GM19455 (cell line): Measurements from ENCODE around the gene BAD.

Experiments
- ATAC-seq: cut with Tn5 transposase; IDR thresholded peaks from one replicate; pipeline ENCODE4 v1.9.1; 2021; ENCODE audit not compliant: unreplicated experiment

Gene BAD

DNA sequence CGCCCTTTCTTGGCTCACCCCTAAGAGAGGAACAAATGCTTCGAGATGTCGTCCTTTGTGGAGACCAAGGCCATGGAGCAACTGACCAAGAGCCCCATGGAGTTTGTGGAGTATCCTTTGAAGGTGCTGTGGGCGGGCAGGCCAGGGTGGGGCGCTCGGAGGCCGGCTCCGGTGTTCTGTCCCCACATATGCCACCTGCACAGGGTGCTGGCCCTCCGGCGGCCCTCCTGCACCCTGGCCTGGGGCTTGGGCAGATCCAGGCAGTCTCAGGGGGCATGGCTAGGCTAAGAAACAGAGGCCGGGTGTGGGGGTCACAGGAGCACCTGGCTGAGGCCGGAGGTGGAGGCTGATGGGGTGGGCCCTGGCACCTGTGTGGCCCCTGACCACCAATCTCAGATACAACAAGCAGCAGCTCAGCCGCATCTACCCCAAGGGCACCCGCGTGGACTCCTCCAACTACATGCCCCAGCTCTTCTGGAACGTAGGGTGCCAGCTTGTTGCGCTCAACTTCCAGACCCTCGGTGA lies 22.8 kb downstream of the BAD start:
- no peak for ATAC-seq

DNA sequence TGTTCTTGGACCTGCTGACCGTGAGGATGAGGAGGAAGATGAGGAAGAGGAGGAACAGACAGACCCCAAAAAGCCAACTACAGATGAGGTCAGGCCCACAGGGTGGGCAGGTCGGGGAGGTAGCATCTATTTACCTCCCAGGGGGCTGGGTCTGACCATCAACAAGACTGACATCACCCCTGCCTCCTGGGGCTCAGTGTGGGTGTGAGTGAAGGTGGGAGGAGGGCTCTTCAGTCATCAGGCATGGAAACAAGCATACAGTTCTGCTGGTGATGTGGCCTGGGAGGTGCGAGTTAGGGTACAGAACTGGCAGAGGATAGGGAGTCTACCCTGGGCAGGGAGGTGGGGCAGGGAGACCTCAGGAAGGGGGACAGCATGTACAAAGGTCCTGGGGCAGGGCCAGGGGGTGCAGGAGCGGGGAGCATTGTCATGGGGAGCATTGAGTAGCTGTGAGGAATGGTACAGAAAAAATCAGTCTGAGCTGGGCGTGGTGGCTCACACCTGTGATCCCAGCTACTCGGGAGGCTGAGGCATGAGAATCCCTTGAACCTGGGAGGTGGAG lies 24.2 kb downstream of the BAD start:
- no peak for ATAC-seq

DNA sequence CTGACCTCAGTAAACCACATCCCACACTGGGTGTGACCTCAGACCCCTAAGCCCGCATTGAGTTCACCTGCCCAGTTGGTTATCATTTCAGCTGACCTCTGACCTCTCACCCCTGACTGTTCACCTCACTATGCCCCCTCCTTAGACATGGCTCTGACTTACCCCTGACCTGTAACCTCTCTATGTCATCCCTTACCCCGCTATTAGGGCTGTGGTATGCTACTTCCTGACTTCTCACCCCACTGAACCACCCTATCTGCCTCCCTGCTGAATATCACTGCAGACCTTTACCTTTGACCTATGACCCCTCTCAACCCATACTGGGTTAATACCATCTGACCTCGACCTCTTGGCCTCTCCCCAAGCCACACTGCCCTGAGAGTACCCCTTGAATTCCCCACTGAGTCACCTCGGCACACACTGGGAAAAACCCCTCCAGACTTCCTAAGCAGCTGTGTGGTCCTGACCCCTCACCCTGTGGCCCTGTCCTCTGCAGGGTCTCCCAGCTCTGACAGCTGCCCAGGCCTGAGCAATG lies 24.9 kb downstream of the BAD start:
- no peak for ATAC-seq

DNA sequence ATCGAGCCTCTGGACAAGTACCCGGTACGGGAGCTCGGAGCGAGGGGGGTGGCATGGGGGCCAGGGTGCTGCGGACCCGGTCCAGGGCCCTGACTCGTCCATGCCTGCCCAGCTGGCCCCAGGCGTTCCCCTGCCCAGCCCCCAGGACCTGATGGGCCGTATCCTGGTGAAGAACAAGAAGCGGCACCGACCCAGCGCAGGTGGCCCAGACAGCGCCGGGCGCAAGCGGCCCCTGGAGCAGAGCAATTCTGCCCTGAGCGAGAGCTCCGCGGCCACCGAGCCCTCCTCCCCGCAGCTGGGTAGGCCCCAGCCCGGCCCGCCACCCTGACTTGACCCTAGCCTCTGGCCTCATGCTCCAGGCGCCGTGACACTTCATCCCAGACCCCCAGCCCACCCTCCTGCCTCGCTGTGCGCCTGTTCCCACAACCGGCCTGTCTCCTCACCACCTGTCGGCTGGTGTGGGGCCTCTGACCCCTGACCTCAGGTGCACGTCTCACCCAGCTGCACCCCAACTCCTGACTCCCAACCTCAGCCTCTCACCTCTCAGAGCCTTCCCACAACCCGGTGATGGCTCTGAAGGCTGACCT lies 25.4 kb downstream of the BAD start:
- ATAC-seq, result no peak

DNA sequence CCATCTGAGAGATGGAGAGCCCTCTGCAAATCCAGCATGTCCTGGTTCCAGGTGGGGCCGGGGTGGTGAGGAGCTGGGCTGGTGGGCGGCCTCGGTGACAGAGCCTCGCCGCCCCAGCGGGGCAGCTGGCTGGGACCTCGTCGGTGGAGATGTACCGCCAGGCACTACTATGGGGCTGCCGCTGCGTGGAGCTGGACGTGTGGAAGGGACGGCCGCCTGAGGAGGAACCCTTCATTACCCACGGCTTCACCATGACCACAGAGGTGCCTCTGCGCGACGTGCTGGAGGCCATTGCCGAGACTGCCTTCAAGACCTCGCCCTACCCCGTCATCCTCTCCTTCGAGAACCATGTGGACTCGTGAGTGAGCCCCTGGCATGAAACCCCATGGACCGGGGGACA lies 26.1 kb downstream of the BAD start:
- ATAC-seq, result no peak

DNA sequence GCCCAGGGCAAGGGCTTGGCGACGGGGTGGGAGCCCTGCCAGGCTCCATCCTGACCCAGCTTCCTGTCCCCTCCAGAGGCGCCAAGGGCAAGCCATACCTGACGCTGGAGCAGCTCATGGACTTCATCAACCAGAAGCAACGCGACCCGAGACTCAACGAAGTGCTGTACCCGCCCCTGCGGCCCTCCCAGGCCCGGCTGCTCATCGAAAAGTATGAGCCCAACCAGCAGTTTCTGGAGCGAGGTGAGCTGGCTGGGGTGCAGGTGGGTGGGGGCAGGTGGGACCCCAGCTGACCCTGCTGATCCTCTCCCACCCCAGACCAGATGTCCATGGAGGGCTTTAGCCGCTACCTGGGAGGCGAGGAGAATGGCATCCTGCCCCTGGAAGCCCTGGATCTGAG lies 28.2 kb downstream of the BAD start:
- no peak for ATAC-seq

DNA sequence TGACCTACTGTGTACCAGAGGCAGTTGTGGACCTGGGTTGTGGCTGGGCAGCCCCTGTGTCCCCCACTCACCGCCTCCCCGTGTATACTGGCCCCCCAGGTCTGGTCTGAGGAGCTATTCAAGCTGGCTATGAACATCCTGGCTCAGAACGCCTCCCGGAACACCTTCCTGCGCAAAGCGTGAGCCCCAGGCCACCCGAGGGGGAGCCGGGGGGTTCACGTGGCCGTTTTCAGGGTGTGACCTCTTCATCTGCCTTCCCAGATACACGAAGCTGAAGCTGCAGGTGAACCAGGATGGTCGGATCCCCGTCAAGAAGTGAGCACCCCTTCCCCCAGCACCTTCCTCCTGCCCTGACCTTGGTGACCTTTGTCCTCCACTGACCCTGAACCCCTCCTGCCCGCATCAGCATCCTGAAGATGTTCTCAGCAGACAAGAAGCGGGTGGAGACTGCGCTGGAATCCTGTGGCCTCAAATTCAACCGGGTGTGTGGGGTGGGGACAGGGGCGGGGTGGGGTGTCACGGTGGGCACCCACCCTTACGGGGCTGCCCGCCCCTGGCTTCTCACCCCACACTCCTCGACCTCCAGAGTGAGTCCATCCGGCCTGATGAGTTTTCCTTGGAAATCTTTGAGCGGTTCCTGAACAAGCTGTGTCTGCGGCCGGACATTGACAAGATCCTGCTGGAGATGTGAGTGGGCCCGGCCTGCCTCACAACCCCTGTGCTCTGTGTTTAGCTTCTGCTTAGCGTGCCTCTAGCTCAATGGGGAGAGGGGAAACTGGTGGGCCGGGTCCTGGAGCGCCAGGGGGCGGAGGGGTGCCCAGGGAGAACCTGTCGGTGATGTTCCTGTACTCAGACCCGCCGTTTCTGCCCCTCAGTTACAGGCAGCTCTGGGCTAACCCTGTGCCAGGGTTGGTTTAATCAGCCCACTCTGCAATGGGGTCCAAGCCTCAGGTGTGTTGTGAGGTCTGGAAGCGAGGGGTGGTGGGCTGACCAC lies 29.0 kb downstream of the BAD start:
- no peak for ATAC-seq

DNA sequence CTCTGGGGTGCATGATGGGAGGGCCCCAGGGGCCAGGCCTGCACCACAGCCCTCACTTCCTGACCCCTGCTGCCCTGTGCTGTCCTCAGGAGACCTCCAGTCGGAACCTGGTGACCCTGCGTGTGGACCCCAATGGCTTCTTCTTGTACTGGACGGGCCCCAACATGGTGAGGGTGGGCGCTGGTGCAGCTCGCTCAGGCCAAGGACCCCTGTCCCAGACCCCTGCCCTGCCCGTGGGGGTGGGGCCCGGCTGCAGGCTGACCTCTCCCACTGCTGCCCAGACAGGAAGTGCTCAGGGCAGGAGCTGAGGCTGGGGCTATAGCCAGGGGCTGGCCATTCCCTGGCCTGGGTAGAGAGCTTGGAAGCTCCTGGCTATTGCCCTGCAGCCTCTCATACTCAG lies 30.1 kb downstream of the BAD start:
- no peak for ATAC-seq

DNA sequence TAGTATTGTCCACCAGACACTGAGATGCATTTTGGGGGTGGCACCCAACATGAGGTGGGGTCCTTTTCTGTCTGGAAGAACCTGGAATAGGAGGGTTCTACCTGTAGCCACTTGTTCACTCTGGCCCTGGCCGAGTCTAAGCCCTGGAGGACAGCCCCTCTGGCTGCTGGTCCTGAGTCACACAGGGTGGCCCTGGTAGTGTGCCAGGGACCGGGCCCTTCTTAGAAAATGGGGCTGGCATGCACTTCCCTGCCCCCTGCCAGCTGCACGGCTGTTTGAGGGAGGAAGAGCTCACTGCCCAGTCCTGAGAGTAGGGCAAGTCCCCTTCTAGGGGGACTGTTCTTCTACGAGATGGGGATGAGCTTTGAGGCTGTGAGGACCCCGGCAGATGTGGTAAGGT lies 31.0 kb downstream of the BAD start:
- ATAC-seq, result no peak

DNA sequence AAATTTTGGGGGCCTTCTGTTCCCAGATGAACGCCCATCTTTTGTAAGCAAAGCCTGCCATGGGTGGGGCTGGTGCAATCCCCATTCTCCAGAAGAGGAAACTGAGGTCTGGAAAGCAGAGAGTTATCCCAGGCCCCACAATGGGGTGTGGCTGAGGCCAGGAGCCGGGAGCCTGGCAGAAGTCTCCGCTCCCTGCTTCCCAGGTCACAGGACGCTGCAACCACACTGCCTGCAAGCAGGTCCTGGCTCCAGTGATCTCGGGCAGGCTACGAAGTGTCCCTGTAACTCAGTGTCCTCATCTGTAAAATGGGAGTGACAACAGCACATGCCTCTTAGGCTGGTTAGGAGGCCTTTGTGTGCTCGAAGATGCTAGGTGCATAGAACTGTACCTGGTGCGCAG lies 31.4 kb downstream of the BAD start:
- ATAC-seq, result no peak

DNA sequence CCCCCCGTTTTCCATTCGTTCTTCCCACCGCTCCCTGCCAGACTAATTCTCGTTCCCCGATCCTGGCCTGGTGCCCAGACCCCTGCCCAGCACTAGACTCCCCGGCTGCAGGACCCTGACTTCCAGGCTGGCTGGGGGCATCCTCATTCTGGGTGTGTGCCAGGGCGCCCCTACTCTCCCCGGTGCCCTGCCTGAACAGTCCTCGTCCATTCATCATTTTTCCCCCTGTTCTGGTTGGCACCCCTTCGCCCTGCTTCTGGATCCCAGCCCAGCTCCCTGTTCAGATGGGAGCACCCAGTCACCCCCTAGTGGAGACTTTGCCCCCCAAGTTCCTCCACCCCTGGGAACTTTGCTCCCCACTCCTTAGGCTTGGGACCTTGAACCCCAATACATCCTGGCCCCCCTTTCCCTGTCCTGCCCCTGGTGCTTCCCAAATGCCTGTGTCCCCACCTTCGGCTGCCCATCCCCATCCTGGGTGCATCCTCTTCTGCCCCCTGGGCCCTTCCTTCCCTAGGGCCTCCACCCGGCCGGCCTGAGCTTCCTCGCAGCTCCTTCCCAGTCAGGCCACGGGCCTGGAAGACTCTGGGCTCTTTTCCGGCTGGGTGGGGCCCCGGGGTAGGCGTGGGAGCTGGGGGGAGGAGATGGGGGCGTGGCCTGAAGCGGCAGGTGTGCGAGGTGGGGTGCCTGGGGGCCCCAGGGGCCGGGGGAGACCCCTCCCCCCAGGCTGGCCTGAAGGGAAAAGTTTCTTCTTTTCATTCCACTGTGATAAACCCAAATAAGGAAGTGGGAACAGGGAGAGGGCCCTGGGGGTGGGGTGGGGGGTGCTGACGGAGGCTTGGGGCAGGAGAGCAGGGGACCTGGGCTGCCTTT lies 32.2 kb downstream of the BAD start:
- ATAC-seq, result no peak

DNA sequence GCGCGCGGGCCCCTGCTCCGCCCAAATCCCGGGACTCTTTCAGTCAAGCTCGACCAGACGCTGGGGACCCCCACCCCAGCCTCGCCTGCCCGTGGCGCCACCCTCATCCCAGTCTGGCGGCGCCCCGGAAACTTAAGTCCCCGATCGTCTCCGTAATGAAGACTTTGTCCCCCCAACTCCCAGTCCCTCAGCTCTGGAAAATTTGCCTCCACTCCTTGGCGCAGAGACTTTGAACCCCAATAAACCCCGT lies 32.8 kb downstream of the BAD start:
- no peak for ATAC-seq

DNA sequence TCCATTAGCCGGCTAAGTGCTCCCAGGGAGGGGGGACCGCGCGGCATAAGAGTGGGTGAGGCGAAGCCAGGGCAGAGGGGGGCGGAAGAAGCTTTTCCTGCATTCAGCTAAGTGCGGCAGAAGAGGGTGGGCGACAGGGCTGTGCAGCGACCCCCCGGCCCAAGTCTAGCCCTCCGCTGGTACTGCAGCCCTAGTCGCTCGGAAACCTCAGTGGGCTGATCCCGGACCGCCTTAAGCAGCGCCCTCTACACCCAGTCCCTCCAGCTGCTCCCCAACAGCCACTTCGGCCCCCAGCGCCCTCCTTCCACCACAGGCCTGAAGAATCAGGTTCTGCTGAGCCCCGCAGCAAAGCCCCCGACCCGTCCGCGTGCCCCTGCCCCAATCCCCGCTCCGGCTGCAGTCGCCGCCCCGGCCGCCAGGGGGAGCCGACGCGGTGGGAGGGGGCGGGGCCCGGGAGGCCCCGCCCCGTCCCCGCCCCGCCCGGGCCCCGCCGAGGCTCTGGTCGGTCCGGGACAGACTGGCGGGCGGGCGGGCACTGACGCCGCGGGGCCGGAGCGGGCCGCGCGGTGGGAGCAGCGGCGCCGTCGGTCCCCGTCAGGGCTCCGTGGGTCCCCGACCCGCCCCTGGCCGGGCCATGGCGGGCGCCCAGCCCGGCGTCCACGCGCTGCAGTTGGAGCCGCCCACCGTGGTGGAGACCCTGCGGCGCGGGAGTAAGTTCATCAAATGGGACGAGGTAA lies 33.3 kb downstream of the BAD start, which contains the start of gene PLCB3:
Gene PLCB3 (plus strand): TSS at position 515 of the 737 bp plus-strand sequence. CDS start 120 bp downstream, at position 635.
- ATAC-seq, result no peak

DNA sequence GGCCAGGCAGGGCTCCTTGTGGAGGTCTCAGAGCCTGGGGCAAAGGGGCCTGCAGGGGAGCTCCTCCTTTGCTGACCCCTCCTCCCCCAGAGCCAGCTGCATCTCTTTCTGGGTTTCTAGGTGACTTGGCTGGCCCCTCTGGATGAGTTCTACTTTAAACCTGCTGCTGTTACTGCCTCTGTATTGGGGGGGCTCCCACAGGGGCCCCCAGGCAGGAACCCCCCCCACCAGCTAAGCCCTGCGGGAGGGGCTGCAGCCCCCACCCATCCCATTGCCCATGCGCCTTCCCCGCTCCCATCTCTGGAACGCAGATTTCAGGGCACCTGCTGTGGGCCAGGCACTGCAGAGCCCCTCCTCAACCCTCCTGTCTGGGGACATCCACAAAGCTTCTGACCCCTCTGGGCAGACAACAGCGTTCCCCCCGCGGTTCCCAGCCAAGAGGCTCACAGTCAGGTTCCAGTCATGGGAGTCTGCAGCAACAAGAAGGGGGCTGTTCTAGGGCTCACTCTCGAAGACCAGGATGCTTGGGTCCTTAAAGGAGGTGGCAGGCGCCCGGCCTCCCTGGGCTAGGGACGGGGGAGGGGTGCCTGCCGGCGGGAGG lies 34.0 kb downstream of the BAD start:
- no peak for ATAC-seq

DNA sequence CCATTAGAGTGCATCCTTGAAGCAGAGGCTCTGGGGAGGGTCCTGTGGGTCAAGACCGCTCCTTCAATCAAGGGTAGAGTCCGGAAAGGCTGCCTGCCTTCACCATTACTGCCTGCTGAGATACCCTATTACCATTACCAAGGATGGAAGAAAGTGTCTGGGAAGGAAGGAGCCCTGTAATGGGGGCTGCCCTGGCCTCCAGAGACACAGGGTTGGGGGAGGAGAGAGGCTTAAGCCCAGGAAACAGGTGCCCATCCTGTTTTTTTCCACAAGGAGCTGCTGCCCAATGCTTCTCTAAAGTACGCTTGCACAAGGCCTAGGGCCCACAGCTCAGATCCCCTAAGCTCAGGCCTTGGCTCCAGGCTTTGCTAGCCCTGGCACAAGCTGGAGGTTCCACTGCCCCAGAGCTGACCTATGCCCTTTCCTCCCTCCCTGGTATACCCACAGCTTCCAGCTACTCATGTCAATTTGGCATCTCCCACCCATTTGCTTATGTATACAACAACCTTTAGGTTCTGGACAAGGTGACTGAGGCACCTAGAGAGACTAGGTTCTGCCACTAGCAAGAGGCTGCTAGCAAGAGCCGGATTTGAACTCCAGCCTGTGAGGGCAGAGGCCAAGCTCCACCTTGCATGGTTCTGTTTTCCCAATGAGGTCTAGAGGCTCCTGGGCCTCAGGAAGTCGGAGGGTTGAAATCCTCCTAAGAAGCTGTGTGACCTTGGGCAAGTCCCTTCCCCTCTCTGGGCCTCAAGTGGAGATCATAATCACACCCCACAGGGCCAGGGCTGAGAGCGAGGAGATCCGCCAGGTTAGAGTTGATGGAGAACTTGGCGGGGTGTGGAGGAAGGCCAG lies 34.7 kb downstream of the BAD start:
- no peak for ATAC-seq

DNA sequence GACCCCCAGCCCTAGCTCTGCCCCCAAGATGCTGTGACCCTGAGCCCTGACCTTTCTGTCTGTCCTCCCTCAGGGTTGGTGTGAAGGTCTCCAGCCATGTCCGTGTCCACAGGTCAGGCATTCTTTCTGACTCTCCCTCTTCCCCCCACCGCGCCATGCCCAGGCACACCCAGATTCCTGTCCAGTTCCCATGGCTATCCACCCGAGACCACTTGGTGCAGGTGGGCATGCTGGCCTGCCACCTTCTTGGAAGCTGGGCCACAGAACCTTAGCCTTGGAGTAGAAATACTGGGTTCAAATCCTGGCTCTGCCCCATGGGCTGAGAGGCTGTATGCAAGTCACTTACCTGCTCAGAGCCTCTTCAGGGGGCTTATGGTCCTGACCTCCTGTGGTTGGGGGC lies 35.4 kb downstream of the BAD start:
- ATAC-seq, result no peak

DNA sequence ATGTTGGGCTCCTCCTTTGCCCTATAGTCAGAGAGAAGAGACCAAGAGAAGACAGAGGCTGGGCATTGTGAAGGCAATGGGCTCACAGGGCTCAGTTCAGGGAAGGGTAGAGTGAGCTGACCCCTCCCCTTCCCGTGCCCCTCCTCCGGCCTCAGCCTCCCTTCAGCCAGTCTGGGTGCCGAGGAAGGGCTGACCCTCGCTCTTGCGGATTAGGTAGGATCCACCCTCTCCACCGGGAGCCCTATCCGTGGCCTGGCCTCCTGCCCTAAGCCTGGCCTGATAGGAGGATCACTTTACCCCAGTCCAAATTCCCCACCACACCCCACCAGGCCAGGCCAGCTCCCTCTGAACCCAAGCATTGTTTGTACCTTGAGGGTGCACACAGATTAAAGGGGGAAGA lies 35.9 kb downstream of the BAD start:
- no peak for ATAC-seq

DNA sequence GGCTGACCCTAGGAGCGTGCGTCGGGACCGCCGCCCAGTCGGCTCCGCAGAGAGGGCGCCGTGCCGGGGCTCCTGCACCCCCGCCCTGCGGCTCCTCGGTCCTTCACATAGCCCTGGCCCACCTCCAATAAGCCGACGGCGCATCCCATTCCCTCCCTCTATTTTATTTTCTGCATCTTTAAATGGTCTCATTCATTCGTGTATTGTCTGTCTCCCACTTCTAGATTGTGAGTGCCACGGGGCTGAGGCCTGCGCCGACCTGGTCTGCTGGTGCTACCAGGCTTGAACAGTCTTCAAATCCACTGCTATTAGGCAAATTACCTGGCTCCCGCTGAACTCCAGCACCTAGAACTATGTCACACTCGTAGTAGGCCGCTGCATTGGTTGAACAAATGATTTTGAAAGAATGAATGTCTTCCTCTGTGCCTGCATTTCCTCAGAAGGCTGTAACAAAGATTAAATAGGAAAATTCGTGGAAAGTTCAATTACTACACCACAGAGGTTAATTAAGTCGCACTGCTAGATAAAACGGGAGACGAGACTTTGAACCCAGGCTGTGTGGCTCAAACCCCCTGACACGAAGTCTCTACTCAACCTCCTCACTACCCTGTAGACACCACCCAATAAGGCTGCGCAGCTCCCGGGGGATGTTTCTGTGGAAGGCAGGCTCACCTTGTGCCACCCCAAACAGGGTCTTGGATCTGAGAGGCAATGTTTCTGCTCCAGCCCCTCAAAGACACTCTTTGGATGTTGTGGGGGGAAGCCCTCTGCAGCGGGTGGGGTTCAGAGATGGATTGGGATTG lies 36.5 kb downstream of the BAD start:
- no peak for ATAC-seq
